OCI-LY7 (cell line): ENCODE results near the gene ARHGAP30. TPM values are rescaled to one million over a fixed set of nuclear protein-coding genes. Genes with fewer than 3 reads are reported as not detected.

Experiments
- BruUV-seq: library from RNA; stranded (reverse); fragments of 400-500 nt; replicated peaks from 2 replicates; lab custom pipeline; 2021; lab: Mats Ljungman, UMichigan
- CTCF ChIA-PET: fragments of 300-600 bp; sonication (Branson Sonifier 250); formaldehyde crosslinking; loops from one replicate; lab custom pipeline; 2022; ENCODE audit warnings: antibody characterized with exemption; ENCODE audit not compliant: unreplicated experiment; lab: Charles Lee
- POLR2A ChIA-PET: fragments of 300-600 bp; sonication (Branson Sonifier 250); formaldehyde crosslinking; loops from one replicate; lab custom pipeline; 2022; ENCODE audit warnings: antibody characterized with exemption; lab: Charles Lee
- DNase-seq: peaks from one replicate; pipeline ENCODE4 v3.0.0-alpha.2; 2015; ENCODE audit warnings: low spot score
- H2AFZ ChIP-seq: fragments of 200-600 bp; sonication (generic), shearing (Covaris generic); 2 replicates; pipeline ENCODE4 v1.6.1; 2014; ENCODE audit warnings: mild to moderate bottlenecking, antibody characterized with exemption, low read length, moderate library complexity
- H3K27ac ChIP-seq: fragments of 200-600 bp; sonication (generic); 2 replicates; pipeline ENCODE4 v1.5.1; 2014; ENCODE audit warnings: mixed run types, low read depth, mild to moderate bottlenecking, moderate library complexity, low read length, inconsistent platforms; ENCODE audit not compliant: poor library complexity, severe bottlenecking
- H3K36me3 ChIP-seq: fragments of 200-600 bp; sonication (generic); 2 replicates; pipeline ENCODE4 v1.6.1; 2014; ENCODE audit warnings: mild to moderate bottlenecking, antibody characterized with exemption, low read length, moderate library complexity, mixed read lengths; ENCODE audit not compliant: insufficient read depth
- H3K4me1 ChIP-seq: fragments of 200-600 bp; sonication (generic); 2 replicates; pipeline ENCODE4 v1.5.1; 2014; ENCODE audit warnings: mild to moderate bottlenecking, low read length; ENCODE audit not compliant: insufficient read depth, poor library complexity, severe bottlenecking
- H3K4me2 ChIP-seq: fragments of 200-600 bp; sonication (generic); 2 replicates; pipeline ENCODE4 v1.6.1; 2014; ENCODE audit warnings: mild to moderate bottlenecking, low read length
- H3K4me3 ChIP-seq: fragments of 200-600 bp; sonication (generic); 2 replicates; pipeline ENCODE4 v1.5.1; 2014; ENCODE audit warnings: mild to moderate bottlenecking, low read depth, low read length; ENCODE audit not compliant: poor library complexity, severe bottlenecking
- H3K79me2 ChIP-seq: fragments of 200-600 bp; sonication (generic); 2 replicates; pipeline ENCODE4 v1.6.1; 2016; ENCODE audit warnings: low read depth, mild to moderate bottlenecking, low read length, moderate library complexity, mixed read lengths; ENCODE audit not compliant: insufficient read depth
- H3K9me2 ChIP-seq: fragments of 200-600 bp; sonication (generic); 2 replicates; pipeline ENCODE4 v1.6.1; 2016; ENCODE audit warnings: mild to moderate bottlenecking, low read length, mixed read lengths; ENCODE audit not compliant: insufficient read depth
- H3K9me3 ChIP-seq: fragments of 200-600 bp; sonication (generic); 2 replicates; pipeline ENCODE4 v1.6.1; 2014; ENCODE audit warnings: mild to moderate bottlenecking, mixed run types, low read length, mixed read lengths
- H4K20me1 ChIP-seq: fragments of 200-600 bp; sonication (generic); 2 replicates; pipeline ENCODE4 v1.6.1; 2014; ENCODE audit warnings: mild to moderate bottlenecking, antibody characterized with exemption, low read length, moderate library complexity, mixed read lengths; ENCODE audit not compliant: insufficient read depth
- EZH2phosphoT487 ChIP-seq: fragments of 200-600 bp; sonication (generic); IDR thresholded peaks from 2 replicates; pipeline ENCODE4 v1.6.1; 2018; ENCODE audit warnings: low read depth, borderline replicate concordance, mild to moderate bottlenecking, mixed run types, antibody characterized with exemption, low read length, moderate library complexity, mixed read lengths
- intact Hi-C: fragments of 100-400 bp; cut with micrococcal nuclease; formaldehyde crosslinking; loops from one replicate; pipeline ENCODE4 v1.10.0; 2022; ENCODE audit not compliant: unreplicated experiment
- total RNA-seq, 2 experiments: library from RNA; depleted of rRNA in 1 of 2; stranded (reverse); fragments of >200 nt in 1 of 2; shearing (Covaris generic) in 1 of 2; gene quantifications; 2 replicates each; pipeline ENCODE4 v1.2.3, GENCODE V29; 2014 to 2022
- TF ChIP-seq, protein P1 (sequence below): fragments of 200-600 bp; sonication (generic); conservative IDR thresholded peaks from 2 replicates; pipeline ENCODE4 v1.5.1; 2014; ENCODE audit warnings: mild to moderate bottlenecking, antibody characterized with exemption, low read length, moderate library complexity, mixed read lengths

Gene ARHGAP30
- total RNA-seq, 2 experiments from 2014 or later = 56.2 to 101 TPM

DNA sequence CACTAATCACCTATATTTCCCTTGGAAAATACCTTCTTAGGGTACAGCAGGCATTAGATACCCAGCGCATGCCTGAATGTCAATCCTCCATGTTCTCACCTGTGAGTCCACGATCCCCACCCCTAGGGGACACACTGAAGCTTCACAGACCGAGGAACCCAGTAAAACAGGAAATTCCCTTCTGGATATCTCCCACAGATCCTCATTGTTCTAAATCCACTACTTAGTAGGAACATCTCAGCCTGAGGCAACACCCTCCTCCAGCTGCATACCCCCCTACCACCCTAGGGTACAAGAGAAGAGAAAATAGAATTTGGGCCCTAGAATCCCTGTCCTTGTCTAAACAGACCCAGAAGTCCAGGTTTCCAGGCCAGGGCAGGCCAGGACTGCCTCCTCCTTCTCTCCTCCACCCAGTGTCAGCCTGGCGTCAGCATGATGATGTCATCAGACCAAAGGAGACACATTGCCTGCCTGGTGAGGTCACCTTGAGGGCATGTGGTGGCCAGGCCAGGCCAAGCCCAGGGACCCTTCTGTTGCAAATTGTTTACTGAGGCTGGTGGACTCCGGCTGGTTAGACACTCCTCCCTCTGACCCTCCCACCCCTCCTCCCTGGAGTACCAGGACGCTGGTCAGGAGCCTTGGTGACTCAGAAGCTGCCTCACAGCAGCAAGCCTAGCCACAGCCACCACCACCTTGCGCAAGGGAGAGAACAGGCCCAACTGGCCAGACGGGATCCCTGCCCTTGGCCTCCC, 13.5 kb upstream of the ARHGAP30 start:
- CTCF ChIA-PET = no interaction called here
- no peaks in the 10 kb centered on the region for H3K4me1 ChIP-seq
- no peak for DNase-seq
- no peaks in the 10 kb centered on the region for H3K36me3 ChIP-seq
- TF ChIP-seq EZH2phosphoT487 = no peak
- TF ChIP-seq, protein P1, sequence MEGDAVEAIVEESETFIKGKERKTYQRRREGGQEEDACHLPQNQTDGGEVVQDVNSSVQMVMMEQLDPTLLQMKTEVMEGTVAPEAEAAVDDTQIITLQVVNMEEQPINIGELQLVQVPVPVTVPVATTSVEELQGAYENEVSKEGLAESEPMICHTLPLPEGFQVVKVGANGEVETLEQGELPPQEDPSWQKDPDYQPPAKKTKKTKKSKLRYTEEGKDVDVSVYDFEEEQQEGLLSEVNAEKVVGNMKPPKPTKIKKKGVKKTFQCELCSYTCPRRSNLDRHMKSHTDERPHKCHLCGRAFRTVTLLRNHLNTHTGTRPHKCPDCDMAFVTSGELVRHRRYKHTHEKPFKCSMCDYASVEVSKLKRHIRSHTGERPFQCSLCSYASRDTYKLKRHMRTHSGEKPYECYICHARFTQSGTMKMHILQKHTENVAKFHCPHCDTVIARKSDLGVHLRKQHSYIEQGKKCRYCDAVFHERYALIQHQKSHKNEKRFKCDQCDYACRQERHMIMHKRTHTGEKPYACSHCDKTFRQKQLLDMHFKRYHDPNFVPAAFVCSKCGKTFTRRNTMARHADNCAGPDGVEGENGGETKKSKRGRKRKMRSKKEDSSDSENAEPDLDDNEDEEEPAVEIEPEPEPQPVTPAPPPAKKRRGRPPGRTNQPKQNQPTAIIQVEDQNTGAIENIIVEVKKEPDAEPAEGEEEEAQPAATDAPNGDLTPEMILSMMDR = no peak
- H3K9me3 ChIP-seq = no peaks in the 10 kb centered on the region
- no peaks in the 10 kb centered on the region for H3K9me2 ChIP-seq
- H4K20me1 ChIP-seq = no peaks in the 10 kb centered on the region
- no peaks in the 10 kb centered on the region for H3K79me2 ChIP-seq
- no TSS peak for BruUV-seq
- POLR2A ChIA-PET = no interaction called here
- intact Hi-C loops = no loop called here
- no peak overlapping the region for H3K4me3 ChIP-seq
- H3K4me2 ChIP-seq = no peak overlapping the region
- H3K27ac ChIP-seq = no peak overlapping the region
- no peak overlapping the region for H2AFZ ChIP-seq

DNA sequence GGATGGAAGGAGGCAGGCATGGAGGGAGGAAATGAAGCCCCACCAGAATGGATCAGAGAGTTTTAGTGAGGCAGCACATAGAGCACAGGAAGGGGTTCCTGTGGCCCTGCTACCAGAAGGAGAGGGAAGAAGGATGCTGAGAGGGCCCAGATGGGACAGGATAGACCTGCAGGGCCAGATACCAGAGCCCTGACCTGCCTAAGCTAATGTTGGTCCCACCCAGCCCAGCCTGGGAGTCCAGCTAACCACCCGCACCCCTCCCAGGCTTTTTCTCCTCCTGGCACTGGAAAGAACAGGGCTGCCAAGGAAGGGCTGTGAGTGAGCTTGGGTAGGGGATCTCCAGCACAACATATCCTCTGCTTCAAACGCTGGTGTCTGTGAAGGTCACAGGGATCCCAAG, 12.8 kb upstream of the ARHGAP30 start:
- DNase-seq = no peak
- H4K20me1 ChIP-seq = no peaks in the 10 kb centered on the region
- no peaks in the 10 kb centered on the region for H3K36me3 ChIP-seq
- no peaks in the 10 kb centered on the region for H3K9me2 ChIP-seq
- CTCF ChIA-PET = no interaction called here
- no peak overlapping the region for H2AFZ ChIP-seq
- no peaks in the 10 kb centered on the region for H3K4me1 ChIP-seq
- no peaks in the 10 kb centered on the region for H3K79me2 ChIP-seq
- BruUV-seq = no TSS peak
- intact Hi-C loops = no loop called here
- POLR2A ChIA-PET = interaction anchor here (1.0 kb wide), 1 partner anchor 13 kb away, joined by 5 read pairs; the partner anchor contains the start of gene ARHGAP30
- H3K27ac ChIP-seq = no peak overlapping the region
- H3K4me3 ChIP-seq = no peak overlapping the region
- TF ChIP-seq EZH2phosphoT487 = no peak
- TF ChIP-seq, protein P1 = no peak
- H3K4me2 ChIP-seq = no peak overlapping the region
- no peaks in the 10 kb centered on the region for H3K9me3 ChIP-seq

DNA sequence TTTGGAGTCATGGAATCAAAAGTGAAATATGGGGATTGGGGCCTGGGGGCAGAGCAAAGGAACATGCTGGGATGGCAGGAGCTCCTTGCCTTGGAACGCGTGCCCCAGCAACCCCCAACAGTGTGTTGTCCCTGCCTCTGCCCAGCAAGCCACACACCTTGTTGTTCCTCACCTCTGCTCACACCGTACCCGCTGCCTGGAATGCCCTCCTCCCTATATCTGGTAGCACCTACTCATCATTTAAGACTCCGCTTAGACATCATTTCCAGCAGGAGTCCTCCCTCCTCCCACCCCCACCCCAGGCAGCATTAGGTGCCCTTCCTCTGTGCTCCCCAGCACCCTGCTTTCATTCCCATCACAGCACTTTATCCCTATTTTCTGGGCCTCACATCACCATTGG, 11.8 kb upstream of the ARHGAP30 start:
- H3K4me2 ChIP-seq = no peak overlapping the region
- no peaks in the 10 kb centered on the region for H3K9me2 ChIP-seq
- H3K9me3 ChIP-seq = no peaks in the 10 kb centered on the region
- no peaks in the 10 kb centered on the region for H3K4me1 ChIP-seq
- TF ChIP-seq, protein P1 = no peak
- TF ChIP-seq EZH2phosphoT487 = no peak
- H3K36me3 ChIP-seq = no peaks in the 10 kb centered on the region
- no peak overlapping the region for H2AFZ ChIP-seq
- no peak overlapping the region for H3K27ac ChIP-seq
- no peak overlapping the region for H3K4me3 ChIP-seq
- H3K79me2 ChIP-seq = no peaks in the 10 kb centered on the region
- ChIA-PET CTCF (no interaction called here), POLR2A (interaction anchor here (0.6 to 1.0 kb wide), 2 partner anchors 12 to 31 kb away, joined by 3 to 5 read pairs; partner anchors contain the start of gene ARHGAP30)
- DNase-seq = no peak
- H4K20me1 ChIP-seq = no peaks in the 10 kb centered on the region
- intact Hi-C loops = no loop called here
- no TSS peak for BruUV-seq
